H9 (cell line): ENCODE measurements around the gene PACS1. TPM values are rescaled to one million over a fixed set of nuclear protein-coding genes. Genes with fewer than 3 reads are reported as not detected.

Experiments used
- DNase-seq: peaks from one replicate; pipeline ENCODE4 v3.0.0-alpha.2; 2017
- H2AFZ ChIP-seq: one replicate; pipeline ENCODE4 v1.6.1; 2013; ENCODE audit warnings: mild to moderate bottlenecking, low read length, control low read depth, moderate library complexity
- H2AK5ac ChIP-seq: 2 replicates; pipeline ENCODE4 v1.6.1; 2013; ENCODE audit warnings: low read length, control low read depth, mixed read lengths; ENCODE audit not compliant: insufficient read length
- H2BK120ac ChIP-seq: one replicate; pipeline ENCODE4 v1.6.1; 2013; ENCODE audit warnings: low read depth, mild to moderate bottlenecking, low read length, control low read depth, inconsistent platforms; ENCODE audit not compliant: poor library complexity, severe bottlenecking
- H2BK12ac ChIP-seq: 2 replicates; pipeline ENCODE4 v1.6.1; 2013; ENCODE audit warnings: low read length, control low read depth, mixed read lengths, low read depth; ENCODE audit not compliant: insufficient read length
- H2BK15ac ChIP-seq: 2 replicates; pipeline ENCODE4 v1.6.1; 2013; ENCODE audit warnings: low read depth, low read length, control low read depth
- H2BK20ac ChIP-seq: one replicate; pipeline ENCODE4 v1.6.1; 2013; ENCODE audit warnings: low read depth, mild to moderate bottlenecking, low read length, control low read depth, inconsistent platforms; ENCODE audit not compliant: poor library complexity, severe bottlenecking
- H2BK5ac ChIP-seq: 2 replicates; pipeline ENCODE4 v1.6.1; 2013; ENCODE audit warnings: low read length, control low read depth, mixed read lengths; ENCODE audit not compliant: insufficient read length
- H3K14ac ChIP-seq: 2 replicates; pipeline ENCODE4 v1.6.1; 2013; ENCODE audit warnings: low read length, control low read depth; ENCODE audit not compliant: insufficient read depth
- H3K18ac ChIP-seq: 2 replicates; pipeline ENCODE4 v1.6.1; 2013; ENCODE audit warnings: low read depth, mild to moderate bottlenecking, mixed read lengths, low read length, control low read depth; ENCODE audit not compliant: insufficient read length
- H3K23ac ChIP-seq: 2 replicates; pipeline ENCODE4 v1.6.1; 2013; ENCODE audit warnings: low read length, control low read depth, mixed read lengths, low read depth; ENCODE audit not compliant: insufficient read length
- H3K23me2 ChIP-seq: 2 replicates; pipeline ENCODE4 v1.6.1; 2013; ENCODE audit warnings: low read depth, mild to moderate bottlenecking, mixed read lengths, low read length, control low read depth; ENCODE audit not compliant: insufficient read length, poor library complexity, severe bottlenecking
- H3K27ac ChIP-seq: 2 replicates; pipeline ENCODE4 v1.5.1; 2013; ENCODE audit warnings: low read length, control low read depth, mixed read lengths, low read depth; ENCODE audit not compliant: insufficient read length
- H3K27me3 ChIP-seq: 2 replicates; pipeline ENCODE4 v1.6.1; 2013; ENCODE audit warnings: low read length, control low read depth, inconsistent platforms; ENCODE audit not compliant: insufficient read depth
- H3K4ac ChIP-seq: 2 replicates; pipeline ENCODE4 v1.6.1; 2013; ENCODE audit warnings: low read depth, mild to moderate bottlenecking, control low read depth, inconsistent platforms, low read length, moderate library complexity
- H3K4me1 ChIP-seq: 2 replicates; pipeline ENCODE4 v1.6.1; 2013; ENCODE audit warnings: low read length, control low read depth, inconsistent platforms; ENCODE audit not compliant: insufficient read depth
- H3K4me2 ChIP-seq: 2 replicates; pipeline ENCODE4 v1.6.1; 2013; ENCODE audit warnings: low read length, control low read depth, mixed read lengths; ENCODE audit not compliant: insufficient read length, insufficient read depth
- H3K56ac ChIP-seq: 2 replicates; pipeline ENCODE4 v1.6.1; 2013; ENCODE audit warnings: low read depth, mild to moderate bottlenecking, mixed read lengths, low read length, control low read depth; ENCODE audit not compliant: insufficient read length
- H3K79me1 ChIP-seq: 2 replicates; pipeline ENCODE4 v1.6.1; 2013; ENCODE audit warnings: low read depth, mild to moderate bottlenecking, moderate library complexity, low read length, control low read depth, inconsistent platforms; ENCODE audit not compliant: insufficient read depth, poor library complexity, severe bottlenecking
- H3K79me2 ChIP-seq: 2 replicates; pipeline ENCODE4 v1.6.1; 2013; ENCODE audit warnings: low read length, control low read depth, inconsistent platforms; ENCODE audit not compliant: insufficient read depth
- H3K9ac ChIP-seq: 2 replicates; pipeline ENCODE4 v1.6.1; 2013; ENCODE audit warnings: low read length, control low read depth, mixed read lengths; ENCODE audit not compliant: insufficient read length; ENCODE audit errors: extremely low read depth
- H3K9me3 ChIP-seq: one replicate; pipeline ENCODE4 v1.6.1; 2013; ENCODE audit warnings: low read depth, low read length, inconsistent platforms; ENCODE audit not compliant: control insufficient read depth
- H3T11ph ChIP-seq: one replicate; pipeline ENCODE4 v1.6.1; 2013; ENCODE audit warnings: mild to moderate bottlenecking, low read length, control low read depth, inconsistent platforms
- H4K20me1 ChIP-seq: one replicate; pipeline ENCODE4 v1.6.1; 2013; ENCODE audit not compliant: control insufficient read depth, insufficient read length, insufficient read depth
- H4K5ac ChIP-seq: 2 replicates; pipeline ENCODE4 v1.6.1; 2013; ENCODE audit warnings: low read depth, mild to moderate bottlenecking, mixed read lengths, low read length, control low read depth; ENCODE audit not compliant: insufficient read length
- H4K8ac ChIP-seq: replicated peaks from 2 replicates; pipeline ENCODE4 v1.6.1; 2013; ENCODE audit warnings: low read length, control low read depth, mixed read lengths, low read depth; ENCODE audit not compliant: insufficient read length
- H4K91ac ChIP-seq: 2 replicates; pipeline ENCODE4 v1.6.1; 2013; ENCODE audit warnings: low read depth, mild to moderate bottlenecking, moderate library complexity, mixed read lengths, low read length, control low read depth; ENCODE audit not compliant: insufficient read length
- H3K27ac Mint-ChIP-seq, 3 experiments: 2 replicates in 2 of 3; 3 replicates in 1 of 3; pipeline ENCODE4 v1.8.0; 2020 to 2021; ENCODE audit warnings: mixed read lengths in 3 of 3, mild to moderate bottlenecking in 1 of 3, moderate library complexity in 1 of 3
- H3K27me3 Mint-ChIP-seq: 2 replicates; pipeline ENCODE4 v1.8.0; 2021; ENCODE audit warnings: low read depth, mild to moderate bottlenecking, moderate library complexity, mixed read lengths
- H3K36me3 Mint-ChIP-seq, 3 experiments: 2 replicates in 2 of 3; 3 replicates in 1 of 3; pipeline ENCODE4 v1.8.0; 2020 to 2021; ENCODE audit warnings: low read depth in 3 of 3, mixed read lengths in 3 of 3; ENCODE audit not compliant: insufficient read depth in 1 of 3
- H3K4me1 Mint-ChIP-seq, 2 experiments: 2 replicates each; pipeline ENCODE4 v1.8.0; 2020; ENCODE audit warnings: mixed read lengths in 2 of 2
- H3K4me3 Mint-ChIP-seq, 2 experiments: 2 replicates in 1 of 2; 3 replicates in 1 of 2; pipeline ENCODE4 v1.8.0; 2020 to 2021; ENCODE audit warnings: mild to moderate bottlenecking in 2 of 2, mixed read lengths in 2 of 2, moderate library complexity in 1 of 2
- H3K9me3 Mint-ChIP-seq, 2 experiments: 2 replicates in 1 of 2; 3 replicates in 1 of 2; pipeline ENCODE4 v1.8.0; 2020; ENCODE audit warnings: mild to moderate bottlenecking in 2 of 2, mixed read lengths in 2 of 2, moderate library complexity in 1 of 2
- CTCF ChIP-seq: fragments of 200-600 bp; sonication (generic); conservative IDR thresholded peaks from 3 replicates; pipeline ENCODE4 v1.8.0; 2021; ENCODE audit warnings: antibody characterized with exemption, mild to moderate bottlenecking
- WGBS: extraction: QIAGEN DNeasy Blood & Tissue Kit; methylation state at CpG from one replicate; pipeline ENCODE4 v1.1.7; 2013; ENCODE audit warnings: missing lambda C conversion rate, low lambda C conversion rate, mixed read lengths; ENCODE audit not compliant: insufficient read length; ENCODE audit errors: extremely low coverage; 5-methylcytosine and 5-hydroxymethylcytosine counted together
- total RNA-seq: library from RNA; stranded (reverse); gene quantifications from 2 replicates; pipeline ENCODE4 v1.2.1, GENCODE V29; 2021

The PACS1 gene
- total RNA-seq, 1 experiment from 2014 or later: 35.5 TPM

DNA sequence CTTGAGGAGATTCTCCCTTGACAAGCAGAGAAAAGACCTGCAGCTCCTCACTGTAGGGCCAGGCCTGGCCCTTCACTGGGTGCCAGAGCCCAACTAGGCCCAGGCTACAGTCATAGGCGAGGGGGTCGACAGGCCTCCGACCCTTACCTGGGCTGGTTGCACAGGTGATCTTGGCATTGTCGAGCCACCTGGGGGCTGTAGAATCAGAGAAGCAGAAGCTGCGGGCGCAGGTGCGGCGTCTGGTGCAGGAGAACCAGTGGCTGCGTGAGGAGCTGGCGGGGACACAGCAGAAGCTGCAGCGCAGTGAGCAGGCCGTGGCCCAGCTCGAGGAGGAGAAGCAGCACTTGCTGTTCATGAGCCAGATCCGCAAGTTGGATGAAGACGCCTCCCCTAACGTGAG is 191.5 kb downstream of the PACS1 start:
- Histone ChIP-seq H3K79me1 (no peaks in the 10 kb centered on the region), H2BK5ac (no peak overlapping the region), H2AK5ac (no peak overlapping the region), H3K14ac (no peak overlapping the region), H2BK120ac (no peak overlapping the region), H3K23me2 (peaks cover 8% of the 10 kb centered on the region), H3K79me2 (no peaks in the 10 kb centered on the region), H3K23ac (no peak overlapping the region), H2BK12ac (no peak overlapping the region), H4K91ac (no peak overlapping the region), H3T11ph (no peak overlapping the region), H4K20me1 (peaks cover 2% of the 10 kb centered on the region), H3K9ac (no peak overlapping the region), H4K8ac (no peak overlapping the region), H2AFZ (no peak overlapping the region), H3K27ac (no peak overlapping the region), H3K18ac (no peak overlapping the region), H3K56ac (no peak overlapping the region), H2BK20ac (no peak overlapping the region), H2BK15ac (no peak overlapping the region), H4K5ac (no peak overlapping the region), H3K27me3 (no peaks in the 10 kb centered on the region), H3K4me2 (no peak overlapping the region), H3K4me1 (no peaks in the 10 kb centered on the region), H3K4ac (no peak overlapping the region), H3K9me3 (no peaks in the 10 kb centered on the region)
- Mint-ChIP-seq H3K9me3 (peaks cover 0 to 2% of the 10 kb centered on the region in 2 experiments; a peak in 1 of 5 replicates), H3K27me3 (no peaks in the 10 kb centered on the region), H3K4me3 (no peak overlapping the region), H3K4me1 (peaks cover 15 to 18% of the 10 kb centered on the region in 2 experiments), H3K27ac (peak overlapping the region in 1 of 3 experiments; percentile 40; a peak in 1 of 7 replicates), H3K36me3 (peaks cover 22 to 62% (median 62%) of the 10 kb centered on the region in 3 experiments)
- no CpG with 5 or more reads among the region's 16 CpGs for WGBS
- DNase-seq: no peak
- no peak for TF ChIP-seq CTCF
